Smooth muscle cell (in vitro differentiated cells): Measurements from ENCODE around the gene ZNF408. TPM values are rescaled to one million over a fixed set of nuclear protein-coding genes. Genes with fewer than 3 reads are reported as not detected.
A peak's percentile ranks its signal among the peaks of the same experiment; 100 is the strongest.

ENCODE experiments used
- DNase-seq: peaks from one replicate; lab custom pipeline; 2025; ENCODE audit not compliant: unreplicated experiment; lab: John Stamatoyannopoulos, UW
- H2AFZ ChIP-seq: fragments of 200-600 bp; sonication (generic); 2 replicates; pipeline ENCODE4 v1.6.0; 2016; ENCODE audit warnings: antibody characterized with exemption, low read depth, mild to moderate bottlenecking
- H3F3A ChIP-seq: fragments of 200-600 bp; sonication (generic); 2 replicates; pipeline ENCODE4 v1.6.0; 2017; ENCODE audit warnings: antibody characterized with exemption, low read depth
- H3K27ac ChIP-seq: fragments of 200-600 bp; sonication (generic); 2 replicates; pipeline ENCODE4 v1.5.1; 2016; ENCODE audit warnings: low read depth, mild to moderate bottlenecking
- H3K27me3 ChIP-seq: fragments of 200-600 bp; sonication (generic); 2 replicates; pipeline ENCODE4 v1.6.1; 2016; ENCODE audit warnings: low read depth, mild to moderate bottlenecking
- H3K36me3 ChIP-seq: fragments of 200-600 bp; sonication (generic); 2 replicates; pipeline ENCODE4 v1.5.1; 2016; ENCODE audit warnings: low read depth
- H3K4me1 ChIP-seq: fragments of 200-600 bp; sonication (generic); 2 replicates; pipeline ENCODE4 v1.5.1; 2016; ENCODE audit warnings: low read depth
- H3K4me2 ChIP-seq: fragments of 200-600 bp; sonication (generic); 2 replicates; pipeline ENCODE4 v1.6.0; 2016; ENCODE audit warnings: mild to moderate bottlenecking
- H3K4me3 ChIP-seq: fragments of 200-600 bp; sonication (generic); 2 replicates; pipeline ENCODE4 v1.5.1; 2016; ENCODE audit warnings: mild to moderate bottlenecking
- H3K79me2 ChIP-seq: fragments of 200-600 bp; sonication (generic); 2 replicates; pipeline ENCODE4 v1.6.0; 2016; ENCODE audit warnings: low read depth, mild to moderate bottlenecking
- H3K9ac ChIP-seq: fragments of 200-600 bp; sonication (generic); 2 replicates; pipeline ENCODE4 v1.6.0; 2016; ENCODE audit warnings: low read depth
- H3K9me3 ChIP-seq: fragments of 200-600 bp; sonication (generic); replicated peaks from 2 replicates; pipeline ENCODE4 v1.5.1; 2016; ENCODE audit warnings: low read depth
- H4K20me1 ChIP-seq: fragments of 200-600 bp; sonication (generic); 2 replicates; pipeline ENCODE4 v1.6.0; 2016; ENCODE audit warnings: low read depth
- WGBS: methylation state at CpG from one replicate; pipeline ENCODE4 v1.1.7; 2016; ENCODE audit warnings: low lambda C conversion rate; 5-methylcytosine and 5-hydroxymethylcytosine counted together
- polyA plus RNA-seq: library from polyadenylated mRNA; unstranded; fragments of >200 nt; fragmentation: Nextera tagmentation; extraction: Ambion mirVana; gene quantifications from 2 replicates; pipeline ENCODE4 v1.2.1, GENCODE V29; 2016
- total RNA-seq: library from RNA; depleted of rRNA; stranded (reverse); fragments of >200 nt; gene quantifications from 2 replicates; pipeline ENCODE4 v1.2.3, GENCODE V29; 2014
- TF ChIP-seq, protein P1 (sequence below): fragments of 200-600 bp; sonication (generic); IDR thresholded peaks from 2 replicates; pipeline ENCODE4 v1.5.1; 2017; ENCODE audit warnings: borderline replicate concordance, mild to moderate bottlenecking, antibody characterized with exemption; ENCODE audit not compliant: insufficient read depth, poor library complexity, severe bottlenecking

The ZNF408 gene
- total and polyA plus RNA-seq, 2 experiments from 2014 or later, result 6.2 to 15.8 TPM

DNA sequence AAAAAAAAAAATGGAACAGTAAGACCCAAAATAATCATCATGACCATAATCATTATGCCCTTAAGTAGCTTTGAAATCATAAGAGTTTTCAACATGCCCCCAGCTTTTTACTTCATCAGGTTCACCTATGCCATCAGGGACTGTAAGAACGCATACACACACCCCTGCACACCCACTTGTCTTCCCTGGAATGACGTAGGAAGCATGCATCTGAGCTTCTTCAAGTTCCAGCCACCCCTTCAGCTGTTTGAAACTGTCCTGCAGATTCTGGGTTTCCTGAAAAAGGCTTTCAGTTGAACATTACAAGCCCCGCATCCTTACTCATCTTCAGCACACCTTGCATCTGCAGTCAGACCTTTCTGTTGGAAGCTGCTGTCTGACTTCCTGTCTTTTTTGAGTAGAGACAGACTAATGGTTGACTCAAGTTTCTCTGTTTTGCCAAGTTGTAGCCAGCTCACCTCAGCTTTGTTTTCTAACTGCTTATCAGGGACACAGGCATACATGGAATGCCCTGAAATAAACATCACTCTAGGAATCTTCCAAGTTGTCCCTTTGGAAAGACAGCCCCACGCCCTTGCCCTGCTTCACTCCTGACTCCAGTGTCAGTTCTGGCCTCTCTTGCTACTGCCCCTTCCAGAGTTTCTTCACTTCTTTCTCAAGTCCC is 37.4 kb upstream of the ZNF408 start:
- no peak for DNase-seq
- Histone ChIP-seq H3K4me3 (no peak overlapping the region), H4K20me1 (no peaks in the 10 kb centered on the region), H3K27me3 (no peaks in the 10 kb centered on the region), H3K9me3 (no peaks in the 10 kb centered on the region), H3K9ac (no peak overlapping the region), H2AFZ (no peak overlapping the region), H3K4me2 (no peak overlapping the region), H3K79me2 (no peaks in the 10 kb centered on the region), H3K4me1 (peaks cover 5% of the 10 kb centered on the region), H3K36me3 (peaks cover 8% of the 10 kb centered on the region), H3K27ac (peak overlapping the region; percentile 88), H3F3A (peaks cover 6% of the 10 kb centered on the region)
- TF ChIP-seq, protein P1, sequence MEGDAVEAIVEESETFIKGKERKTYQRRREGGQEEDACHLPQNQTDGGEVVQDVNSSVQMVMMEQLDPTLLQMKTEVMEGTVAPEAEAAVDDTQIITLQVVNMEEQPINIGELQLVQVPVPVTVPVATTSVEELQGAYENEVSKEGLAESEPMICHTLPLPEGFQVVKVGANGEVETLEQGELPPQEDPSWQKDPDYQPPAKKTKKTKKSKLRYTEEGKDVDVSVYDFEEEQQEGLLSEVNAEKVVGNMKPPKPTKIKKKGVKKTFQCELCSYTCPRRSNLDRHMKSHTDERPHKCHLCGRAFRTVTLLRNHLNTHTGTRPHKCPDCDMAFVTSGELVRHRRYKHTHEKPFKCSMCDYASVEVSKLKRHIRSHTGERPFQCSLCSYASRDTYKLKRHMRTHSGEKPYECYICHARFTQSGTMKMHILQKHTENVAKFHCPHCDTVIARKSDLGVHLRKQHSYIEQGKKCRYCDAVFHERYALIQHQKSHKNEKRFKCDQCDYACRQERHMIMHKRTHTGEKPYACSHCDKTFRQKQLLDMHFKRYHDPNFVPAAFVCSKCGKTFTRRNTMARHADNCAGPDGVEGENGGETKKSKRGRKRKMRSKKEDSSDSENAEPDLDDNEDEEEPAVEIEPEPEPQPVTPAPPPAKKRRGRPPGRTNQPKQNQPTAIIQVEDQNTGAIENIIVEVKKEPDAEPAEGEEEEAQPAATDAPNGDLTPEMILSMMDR, result no peak
- WGBS, result 86% methylated on average over 4 of the region's 4 CpGs

DNA sequence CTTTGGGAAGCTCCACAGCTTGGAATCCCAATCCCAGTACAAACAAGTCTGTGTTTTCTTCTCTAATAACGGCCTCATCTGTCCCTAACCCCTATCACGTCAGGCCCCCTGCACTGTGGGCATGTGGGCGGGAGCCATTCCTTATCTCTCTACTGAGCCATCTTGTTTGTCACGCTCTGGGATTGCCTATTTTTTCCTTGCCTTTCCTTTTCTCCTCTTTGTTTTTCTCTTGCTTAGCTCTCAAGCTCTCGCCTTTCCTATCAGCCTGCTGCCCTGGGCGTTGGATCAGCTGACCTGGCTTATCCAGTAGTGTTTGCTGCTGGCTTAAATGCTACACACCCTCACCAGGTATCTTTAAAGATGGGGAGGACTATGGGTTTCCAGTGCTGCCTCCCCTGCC is 36.2 kb upstream of the ZNF408 start:
- TF ChIP-seq, protein P1, result no peak
- Histone ChIP-seq H3F3A (no peaks in the 10 kb centered on the region), H2AFZ (no peak overlapping the region), H3K4me2 (peak overlapping the region; percentile 47), H3K9ac (peak overlapping the region; percentile 31), H3K79me2 (no peaks in the 10 kb centered on the region), H3K27me3 (no peaks in the 10 kb centered on the region), H3K4me1 (peaks cover 5% of the 10 kb centered on the region), H3K9me3 (no peaks in the 10 kb centered on the region), H3K4me3 (no peak overlapping the region), H3K36me3 (peaks cover 8% of the 10 kb centered on the region), H4K20me1 (no peaks in the 10 kb centered on the region), H3K27ac (peak overlapping the region; percentile 88)
- DNase-seq, result no peak
- WGBS, result 21% methylated on average over 6 of the region's 6 CpGs

DNA sequence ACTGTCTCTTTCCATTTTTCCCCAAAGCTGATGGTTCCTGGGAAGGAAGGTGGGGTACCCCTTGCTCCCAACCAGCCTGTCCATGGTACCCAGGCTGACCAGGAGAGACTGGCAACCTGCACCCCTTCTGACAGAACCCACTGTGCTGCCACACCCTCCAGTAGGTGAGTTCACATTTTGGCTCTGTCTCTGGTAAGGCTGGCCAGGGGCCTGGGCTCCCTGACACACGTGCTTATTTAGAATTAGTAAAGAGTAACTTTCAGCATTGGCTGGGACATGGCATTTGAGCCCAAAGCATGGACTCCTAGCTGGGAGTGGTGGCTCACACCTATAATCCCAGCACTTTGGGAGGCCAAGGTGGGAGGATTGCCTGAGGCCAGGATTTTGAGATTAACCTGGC is 35.5 kb upstream of the ZNF408 start:
- Histone ChIP-seq H3K9me3 (no peaks in the 10 kb centered on the region), H3F3A (peaks cover 6% of the 10 kb centered on the region), H4K20me1 (no peaks in the 10 kb centered on the region), H3K9ac (no peak overlapping the region), H3K79me2 (no peaks in the 10 kb centered on the region), H3K27ac (peak overlapping the region; percentile 88), H2AFZ (no peak overlapping the region), H3K4me3 (no peak overlapping the region), H3K4me2 (peak overlapping the region; percentile 47), H3K27me3 (no peaks in the 10 kb centered on the region), H3K36me3 (peaks cover 8% of the 10 kb centered on the region), H3K4me1 (peaks cover 5% of the 10 kb centered on the region)
- TF ChIP-seq, protein P1, result no peak
- WGBS, result 97% methylated on average over 1 of the region's 1 CpG
- no peak for DNase-seq

DNA sequence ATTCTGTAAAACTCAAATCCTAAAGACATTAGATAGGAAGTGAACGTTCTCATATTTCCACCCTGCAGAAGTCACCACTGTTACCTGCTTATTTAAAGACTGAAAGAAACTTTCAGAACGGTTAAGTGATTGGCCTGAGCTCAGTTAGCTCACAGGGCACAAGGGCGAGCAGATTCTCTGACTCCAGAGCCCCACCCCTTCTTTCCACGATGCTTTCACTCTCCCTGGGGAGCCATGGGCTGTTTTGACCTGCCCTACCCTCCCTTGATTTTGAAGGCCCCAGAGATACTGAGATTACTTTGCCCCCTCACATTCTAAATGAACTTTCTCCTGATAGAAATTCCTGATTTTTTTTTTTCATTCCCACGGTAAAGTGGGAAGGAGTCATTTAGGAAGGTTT is 34.3 kb upstream of the ZNF408 start:
- Histone ChIP-seq H3K9ac (no peak overlapping the region), H3K9me3 (no peaks in the 10 kb centered on the region), H3K27me3 (no peaks in the 10 kb centered on the region), H3K79me2 (no peaks in the 10 kb centered on the region), H3K4me1 (peaks cover 5% of the 10 kb centered on the region), H3K4me2 (no peak overlapping the region), H3K27ac (no peak overlapping the region), H3K36me3 (peaks cover 8% of the 10 kb centered on the region), H4K20me1 (no peaks in the 10 kb centered on the region), H2AFZ (no peak overlapping the region), H3F3A (peaks cover 11% of the 10 kb centered on the region), H3K4me3 (no peak overlapping the region)
- DNase-seq, result no peak
- 92% methylated on average over 5 of the region's 5 CpGs for WGBS
- TF ChIP-seq, protein P1, result no peak
